A549 (cell line): Measurements from ENCODE around the gene PCNX3. TPM values are rescaled to one million over a fixed set of nuclear protein-coding genes. Genes with fewer than 3 reads are reported as not detected.
A peak's percentile ranks its signal among the peaks of the same experiment; 100 is the strongest.

ENCODE experiments used
- ATAC-seq, 2 experiments: fragments of 200-7000 bp in 1 of 2; fragments of >200 bp in 1 of 2; cut with Nextera tagmentation in 1 of 2; cut with Tn5 transposase in 1 of 2; 3 replicates each; pipeline versions ENCODE4 v1.8.0 to v1.9.1; 2018 to 2020; ENCODE audit warnings: mild to moderate bottlenecking in 1 of 2, moderate library complexity in 1 of 2
- CTCF ChIA-PET: fragments of 300-600 bp; sonication (Branson Sonifier 250); formaldehyde crosslinking; extraction: SDS; loops from one replicate; lab custom pipeline; 2021; ENCODE audit warnings: antibody characterized with exemption, inconsistent platforms; lab: Yijun Ruan, JAX
- POLR2A ChIA-PET: fragments of 350-600 bp; formaldehyde crosslinking; extraction: SDS; loops from one replicate; lab custom pipeline; 2021; ENCODE audit warnings: antibody characterized with exemption, inconsistent platforms; lab: Yijun Ruan, JAX
- DNase-seq, 2 experiments: peaks; one replicate each; pipeline versions ENCODE4 v3.0.0 to v3.0.0-alpha.2; 2011 to 2016; ENCODE audit warnings: low read depth in 1 of 2, low spot score in 1 of 2
- FAIRE-seq: peaks from 2 replicates; lab custom pipeline; 2011; peaks lifted over from hg19 to GRCh38; lab: Jason Lieb, UNC
- H3K27ac ChIP-seq, 2 experiments: fragments of >200 bp; sonication (Bioruptor Twin); formaldehyde crosslinking; 3 replicates each; pipeline ENCODE4 v1.5.1; 2016 to 2017
- H3K4me1 ChIP-seq: fragments of >200 bp; sonication (Bioruptor Twin); formaldehyde crosslinking; 3 replicates; pipeline ENCODE4 v1.6.1; 2016
- H3K4me2 ChIP-seq: fragments of >200 bp; sonication (Bioruptor Twin); formaldehyde crosslinking; 3 replicates; pipeline ENCODE4 v1.6.1; 2016
- H3K4me3 ChIP-seq: fragments of >200 bp; sonication (Bioruptor Twin); formaldehyde crosslinking; 3 replicates; pipeline ENCODE4 v1.5.1; 2016
- H3K9me3 ChIP-seq: fragments of >200 bp; sonication (Bioruptor Twin); formaldehyde crosslinking; 3 replicates; pipeline ENCODE4 v1.6.1; 2016
- ATOH8 ChIP-seq: fragments of 250-450 bp; sonication (Bioruptor Pico); IDR thresholded peaks from 2 replicates; pipeline ENCODE4 v1.5.0; 2020; ENCODE audit warnings: low read depth, mild to moderate bottlenecking, moderate library complexity
- BCL3 ChIP-seq: fragments of >200 bp; sonication (Bioruptor Twin); formaldehyde crosslinking; IDR thresholded peaks from 3 replicates; pipeline ENCODE4 v1.6.1; 2016
- CEBPB ChIP-seq, 2 experiments: fragments of >200 bp in 1 of 2; sonication (Bioruptor Twin) in 1 of 2; formaldehyde crosslinking in 1 of 2; IDR thresholded peaks; 2 replicates each; pipeline ENCODE4 v1.6.1; 2012 to 2016
- CHD2 ChIP-seq: fragments of 150-350 bp; IDR thresholded peaks from 2 replicates; pipeline ENCODE4 v1.6.1; 2014; ENCODE audit warnings: low read length; ENCODE audit not compliant: partially characterized antibody
- CHD4 ChIP-seq: fragments of 200-600 bp; sonication (generic); IDR thresholded peaks from 2 replicates; pipeline ENCODE4 v1.6.1; 2016; ENCODE audit warnings: antibody characterized with exemption, mild to moderate bottlenecking, borderline replicate concordance
- CTCF ChIP-seq: fragments of >200 bp; sonication (Bioruptor Twin); formaldehyde crosslinking; IDR thresholded peaks from 3 replicates; pipeline ENCODE4 v1.5.1; 2016
- EHMT2 ChIP-seq: fragments of 200-600 bp; sonication (generic); IDR thresholded peaks from 2 replicates; pipeline ENCODE4 v1.6.1; 2016; ENCODE audit warnings: antibody characterized with exemption, low read depth, mild to moderate bottlenecking, moderate library complexity
- EP300 ChIP-seq, 2 experiments: fragments of >200 bp; sonication (Bioruptor Twin); formaldehyde crosslinking; IDR thresholded peaks; 2 replicates in 1 of 2; 3 replicates in 1 of 2; pipeline ENCODE4 v1.6.1; 2016 to 2017
- ESRRA ChIP-seq: fragments of 150-350 bp; IDR thresholded peaks from 2 replicates; pipeline ENCODE4 v1.6.1; 2014; ENCODE audit warnings: mild to moderate bottlenecking, low read length, borderline replicate concordance
- FOSL2 ChIP-seq, 2 experiments: fragments of 450-650 bp in 1 of 2; fragments of >200 bp in 1 of 2; sonication (Bioruptor Twin) in 1 of 2; formaldehyde crosslinking; IDR thresholded peaks; 2 replicates each; pipeline versions ENCODE4 v1.5.0 to v1.6.1; 2016 to 2020; ENCODE audit warnings: mild to moderate bottlenecking in 1 of 2, moderate library complexity in 1 of 2
- FOXS1 ChIP-seq: fragments of 250-450 bp; sonication (Bioruptor Pico); IDR thresholded peaks from 2 replicates; pipeline ENCODE4 v1.5.0; 2020; ENCODE audit warnings: mild to moderate bottlenecking, moderate library complexity
- GATA3 ChIP-seq: IDR thresholded peaks from 2 replicates; pipeline ENCODE4 v1.6.1; 2012; ENCODE audit warnings: borderline replicate concordance
- HMGXB4 ChIP-seq: fragments of 250-450 bp; sonication (Bioruptor Pico); IDR thresholded peaks from 2 replicates; pipeline ENCODE4 v1.5.0; 2021; ENCODE audit warnings: mild to moderate bottlenecking, moderate library complexity, borderline replicate concordance
- JUN ChIP-seq, 2 experiments: fragments of >200 bp; sonication (Bioruptor Twin); formaldehyde crosslinking; IDR thresholded peaks; 2 replicates in 1 of 2; 3 replicates in 1 of 2; pipeline ENCODE4 v1.6.1; 2016 to 2017
- JUNB ChIP-seq: fragments of >200 bp; sonication (Bioruptor Twin); formaldehyde crosslinking; IDR thresholded peaks from 2 replicates; pipeline ENCODE4 v1.6.1; 2016
- MAX ChIP-seq: IDR thresholded peaks from 2 replicates; pipeline ENCODE4 v1.6.1; 2012
- NFE2L2 ChIP-seq: fragments of 150-350 bp; conservative IDR thresholded peaks from 2 replicates; pipeline ENCODE4 v1.6.1; 2014; ENCODE audit warnings: low read length
- POLR2A ChIP-seq: IDR thresholded peaks from 2 replicates; pipeline ENCODE4 v1.6.1; 2012; ENCODE audit warnings: mild to moderate bottlenecking, low read length
- POLR2AphosphoS2 ChIP-seq: conservative IDR thresholded peaks from 2 replicates; pipeline ENCODE4 v1.6.1; 2012; ENCODE audit warnings: low read length, improper control_type of control experiment, inconsistent platforms
- RAD21 ChIP-seq, 2 experiments: fragments of >200 bp in 1 of 2; sonication (Bioruptor Twin) in 1 of 2; formaldehyde crosslinking in 1 of 2; IDR thresholded peaks in 1 of 2; conservative IDR thresholded peaks in 1 of 2; 2 replicates in 1 of 2; 3 replicates in 1 of 2; pipeline ENCODE4 v1.6.1; 2012 to 2018; ENCODE audit warnings: inconsistent platforms in 1 of 2
- RCOR1 ChIP-seq: fragments of 150-350 bp; IDR thresholded peaks from 2 replicates; pipeline ENCODE4 v1.6.1; 2014; ENCODE audit warnings: antibody characterized with exemption, low read length, low read depth
- REST ChIP-seq: fragments of 200-600 bp; sonication (generic); IDR thresholded peaks from 2 replicates; pipeline ENCODE4 v1.6.1; 2016; ENCODE audit warnings: antibody characterized with exemption, mild to moderate bottlenecking, moderate library complexity
- SMC3 ChIP-seq: fragments of >200 bp; sonication (Bioruptor Twin); formaldehyde crosslinking; IDR thresholded peaks from 3 replicates; pipeline ENCODE4 v1.6.1; 2018; ENCODE audit warnings: inconsistent platforms
- WGBS: methylation state at CpG from one replicate; pipeline ENCODE4 v1.1.6; 2017; ENCODE audit errors: missing lambda C conversion rate; 5-methylcytosine and 5-hydroxymethylcytosine counted together
- polyA plus RNA-seq, 4 experiments: library from polyadenylated mRNA; depleted of rRNA in 3 of 4; stranded (reverse); fragments of >200 nt; fragmentation: RNase III in 1 of 4; extraction: RNeasy Plus Mini Kit Qiagen cat#74134 plus additional on column Dnase treatment in 1 of 4; gene quantifications; 2 replicates in 3 of 4; 3 replicates in 1 of 4; pipeline ENCODE4 v1.2.3, GENCODE V29; 2011 to 2017

Gene PCNX3
- polyA plus RNA-seq, 2 of the 4 experiments (the other 2 are of a cell fraction) = 14.2 to 29.7 TPM

- Histone ChIP-seq H3K4me1 (peaks cover 57% of the 10 kb centered on the region), H3K4me3 (peak overlapping the region; percentile 82), H3K27ac (peak overlapping the region; percentile 92 to 98), H3K4me2 (peak overlapping the region; percentile 97), H3K9me3 (no peaks in the 10 kb centered on the region)
- WGBS = 0% methylated on average over 27 of the region's 67 CpGs
- DNase-seq = peak; percentile 89 to 91
- ATAC-seq = peak; percentile 9 to 51
- ChIA-PET POLR2A (no interaction called here), CTCF (interaction anchor here (1.0 to 16.3 kb wide), 9 partner anchors 8 to 43 kb away, joined by 3 to 393 read pairs (median 32); partner anchors contain the start of genes KCNK7, LTBP3, MAP3K11 and PCNX3)
- TF ChIP-seq CTCF = peak; percentile 96
- TF ChIP-seq RAD21 (conservative IDR thresholded peaks at IDR 0.05 in 1 of 2, IDR thresholded peaks at IDR 0.05 in 1 of 2) = peak; percentile 26 to 64; a peak in 4 of 5 replicates
- peak; percentile 77 for TF ChIP-seq SMC3
- no peak for TF ChIP-seq EP300 (IDR thresholded peaks at IDR 0.05)
- no peak for TF ChIP-seq CHD2
- TF ChIP-seq JUNB = no peak
- TF ChIP-seq NFE2L2 = no peak
- TF ChIP-seq REST = peak; percentile 55
- no peak for TF ChIP-seq ESRRA
- TF ChIP-seq POLR2AphosphoS2 = no peak
- 0 out of 2 replicates have a peak, but pooled peaks have one; percentile 18 for TF ChIP-seq GATA3
- no peak for TF ChIP-seq CHD4
- no peak for TF ChIP-seq EHMT2
- no peak for TF ChIP-seq ATOH8 (CRISPR knock-in tag)
- TF ChIP-seq POLR2A = peak; percentile 28; the same call in 1 of the 2 replicates
- TF ChIP-seq MAX = peak; percentile 59
- no peak for TF ChIP-seq FOSL2 (IDR thresholded peaks at IDR 0.05)
- no peak for TF ChIP-seq FOSL2 (CRISPR knock-in tag; IDR thresholded peaks at IDR 0.05)
- TF ChIP-seq BCL3 = peak; percentile 59; the same call in 1 of the 3 replicates
- TF ChIP-seq CEBPB (IDR thresholded peaks at IDR 0.05) = no peak
- no peak for TF ChIP-seq FOXS1
- TF ChIP-seq HMGXB4 (CRISPR knock-in tag) = no peak
- peak in 1 of 2 experiments; percentile 79; a peak in 2 of 5 replicates for TF ChIP-seq JUN (IDR thresholded peaks at IDR 0.05)
- TF ChIP-seq RCOR1 = no peak
- FAIRE-seq = no peak
These were observed 41.3 kb upstream of the PCNX3 start for GRCh38 chr11:65574109-65574810.
